Measurements from ENCODE around the gene CLIC4.

GRCh38 chr1:24721533-24721932 lies 23.7 kb upstream of the CLIC4 start:
- TF ChIP-seq CTCF (IDR thresholded peaks at IDR 0.05; ENCODE audit: insufficient read depth, low read depth, low read length) (no peak), EZH2 (IDR thresholded peaks at IDR 0.05; ENCODE audit: insufficient read depth, low read length) (no peak)

All from astrocyte (in vitro differentiated cells and primary cell).